LNCaP clone FGC (cell line): ENCODE results near the gene VPS50.
"Not testable (repeated sequence)": the region's sequence is repeated elsewhere in the genome, so short reads cannot be mapped to it uniquely, and the experiment has no call there.

Experiments
- DNase-seq: peaks from one replicate; pipeline ENCODE4 v3.0.0-alpha.2; 2011; ENCODE audit warnings: low read depth
- H3K4me3 ChIP-seq: 2 replicates; pipeline ENCODE4 v1.5.1; 2011; ENCODE audit warnings: mild to moderate bottlenecking, low read depth, low read length, control low read depth
- TF ChIP-seq, protein P1 (sequence below): IDR thresholded peaks from 2 replicates; pipeline ENCODE4 v1.5.1; 2012; ENCODE audit warnings: mild to moderate bottlenecking; ENCODE audit not compliant: control insufficient read depth, insufficient read depth; ENCODE audit errors: extremely low read depth

The VPS50 gene

DNA sequence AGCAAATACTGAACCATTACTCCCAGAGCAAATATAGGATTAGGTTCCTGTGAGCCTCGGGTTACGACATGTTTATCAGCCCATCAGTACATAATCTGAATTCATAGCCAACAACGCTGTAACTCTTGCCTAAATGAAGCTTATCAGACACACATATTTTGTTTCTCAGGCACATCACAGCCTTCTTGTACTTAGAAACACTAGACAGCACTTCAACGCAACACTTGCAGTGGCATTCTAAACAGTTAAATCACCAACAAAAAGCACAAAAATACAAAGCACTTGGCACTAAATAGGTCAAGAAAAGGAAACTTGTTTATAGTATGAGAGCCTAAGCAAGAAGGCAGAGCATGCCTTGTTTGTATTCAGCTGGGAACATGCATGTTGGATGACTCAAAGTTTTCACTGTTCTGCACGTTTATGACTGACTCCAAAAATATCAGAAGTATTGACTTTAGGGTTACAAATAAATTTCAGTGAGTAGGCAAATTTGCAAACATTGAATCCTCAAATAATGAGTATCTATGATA, 75.0 kb downstream of the VPS50 start:
- TF ChIP-seq, protein P1, sequence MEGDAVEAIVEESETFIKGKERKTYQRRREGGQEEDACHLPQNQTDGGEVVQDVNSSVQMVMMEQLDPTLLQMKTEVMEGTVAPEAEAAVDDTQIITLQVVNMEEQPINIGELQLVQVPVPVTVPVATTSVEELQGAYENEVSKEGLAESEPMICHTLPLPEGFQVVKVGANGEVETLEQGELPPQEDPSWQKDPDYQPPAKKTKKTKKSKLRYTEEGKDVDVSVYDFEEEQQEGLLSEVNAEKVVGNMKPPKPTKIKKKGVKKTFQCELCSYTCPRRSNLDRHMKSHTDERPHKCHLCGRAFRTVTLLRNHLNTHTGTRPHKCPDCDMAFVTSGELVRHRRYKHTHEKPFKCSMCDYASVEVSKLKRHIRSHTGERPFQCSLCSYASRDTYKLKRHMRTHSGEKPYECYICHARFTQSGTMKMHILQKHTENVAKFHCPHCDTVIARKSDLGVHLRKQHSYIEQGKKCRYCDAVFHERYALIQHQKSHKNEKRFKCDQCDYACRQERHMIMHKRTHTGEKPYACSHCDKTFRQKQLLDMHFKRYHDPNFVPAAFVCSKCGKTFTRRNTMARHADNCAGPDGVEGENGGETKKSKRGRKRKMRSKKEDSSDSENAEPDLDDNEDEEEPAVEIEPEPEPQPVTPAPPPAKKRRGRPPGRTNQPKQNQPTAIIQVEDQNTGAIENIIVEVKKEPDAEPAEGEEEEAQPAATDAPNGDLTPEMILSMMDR = no peak
- DNase-seq = peak; percentile 73
- no peak overlapping the region for H3K4me3 ChIP-seq

DNA sequence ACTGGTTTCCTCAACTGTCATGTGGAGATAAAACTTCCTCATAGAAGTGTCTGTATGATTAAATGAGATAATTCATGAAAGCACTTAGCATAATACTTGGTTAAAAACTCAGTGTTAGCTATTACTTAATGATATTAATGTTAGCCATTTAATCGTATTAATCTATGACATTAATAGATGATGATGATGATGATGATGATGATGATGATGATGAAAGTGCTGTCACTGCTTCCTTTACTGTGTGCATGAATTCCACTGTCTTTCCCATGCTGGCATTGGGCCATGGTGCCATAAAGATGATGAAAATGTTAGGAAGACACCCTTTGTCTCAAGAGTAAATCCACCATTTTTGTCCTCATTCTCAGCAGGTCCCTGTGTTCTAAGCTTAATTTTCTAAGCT, 75.8 kb downstream of the VPS50 start:
- no peak for DNase-seq
- no peak overlapping the region for H3K4me3 ChIP-seq
- TF ChIP-seq, protein P1 = no peak

DNA sequence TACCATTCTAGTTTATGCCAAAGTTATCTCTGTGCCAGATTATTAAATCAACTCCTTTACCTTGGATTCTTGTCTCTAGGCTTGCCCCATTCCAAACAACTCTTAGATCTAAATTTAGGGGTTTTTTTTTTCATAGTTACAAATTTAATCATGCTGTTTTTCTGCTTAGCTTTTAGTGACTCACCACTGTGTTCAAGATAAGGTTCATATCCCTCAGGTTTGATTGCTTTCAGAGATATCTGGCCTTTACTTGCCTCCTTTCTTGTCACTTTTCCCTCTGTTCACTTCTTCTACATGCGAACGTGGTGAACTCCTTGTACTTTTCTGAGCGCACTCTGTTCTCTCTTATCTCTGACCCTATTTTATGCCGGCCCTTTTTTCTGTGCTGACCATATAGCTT, 78.2 kb downstream of the VPS50 start:
- TF ChIP-seq, protein P1 = no peak
- H3K4me3 ChIP-seq = no peak overlapping the region
- no peak for DNase-seq

DNA sequence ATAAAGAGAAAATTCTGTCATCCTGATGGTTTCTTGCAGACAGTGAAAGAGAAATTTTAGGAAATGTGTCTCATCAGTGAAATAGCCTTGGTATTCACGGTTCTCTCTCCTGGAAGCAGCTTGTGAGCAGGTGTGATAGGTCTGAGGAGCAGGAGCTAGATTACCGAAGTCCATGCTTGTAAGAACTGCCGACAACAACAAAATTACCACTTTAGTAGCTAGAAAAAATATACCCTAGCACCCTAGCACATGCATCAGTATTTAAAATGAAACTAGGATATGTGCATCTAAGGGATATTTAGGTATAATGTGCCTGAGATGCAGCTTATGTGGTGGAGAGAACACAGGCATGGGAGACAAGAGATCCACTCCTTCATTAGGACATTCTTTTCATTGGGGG, 82.3 kb downstream of the VPS50 start:
- TF ChIP-seq, protein P1 = no peak
- no peak for DNase-seq
- H3K4me3 ChIP-seq = no peak overlapping the region

DNA sequence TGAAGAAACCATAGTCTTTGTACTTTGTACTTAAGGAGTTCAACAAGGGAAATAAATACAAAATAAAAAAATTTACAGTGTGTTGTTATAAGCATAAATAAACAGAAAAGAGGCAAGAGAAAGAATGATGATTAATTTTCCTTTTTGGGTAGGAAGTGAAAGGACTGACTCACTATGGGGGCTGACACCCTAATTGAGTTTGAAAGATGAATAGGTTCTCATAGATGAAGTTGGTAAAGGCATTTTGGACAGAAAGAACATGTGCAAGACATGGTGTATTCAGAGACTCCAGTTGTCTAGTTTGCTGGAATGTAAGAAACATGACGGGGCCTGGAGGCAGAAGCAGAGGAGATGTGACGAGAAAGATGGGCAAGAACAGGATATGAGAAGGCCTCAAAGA, 83.7 kb downstream of the VPS50 start:
- TF ChIP-seq, protein P1 = no peak
- H3K4me3 ChIP-seq = no peak overlapping the region
- DNase-seq = no peak

DNA sequence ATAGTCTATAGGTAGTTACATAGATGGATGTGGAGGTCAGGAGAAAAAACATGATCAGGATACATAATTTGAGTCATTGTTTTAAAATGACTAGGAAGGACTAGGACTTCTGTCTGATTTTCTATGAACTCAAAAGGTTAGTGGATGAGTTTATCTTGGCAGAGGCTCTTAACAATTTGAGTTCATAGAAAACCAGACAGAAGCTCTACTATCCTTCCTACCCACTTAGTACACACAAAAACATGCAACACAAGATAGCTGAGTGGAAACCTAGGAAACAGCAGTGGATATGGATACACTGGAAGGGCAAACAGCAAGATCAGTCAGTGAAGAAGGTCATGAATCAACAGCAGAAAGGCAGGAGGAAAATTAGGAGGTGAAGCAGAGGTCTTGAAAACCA, 84.6 kb downstream of the VPS50 start:
- TF ChIP-seq, protein P1 = no peak
- H3K4me3 ChIP-seq = no peak overlapping the region
- DNase-seq = no peak

DNA sequence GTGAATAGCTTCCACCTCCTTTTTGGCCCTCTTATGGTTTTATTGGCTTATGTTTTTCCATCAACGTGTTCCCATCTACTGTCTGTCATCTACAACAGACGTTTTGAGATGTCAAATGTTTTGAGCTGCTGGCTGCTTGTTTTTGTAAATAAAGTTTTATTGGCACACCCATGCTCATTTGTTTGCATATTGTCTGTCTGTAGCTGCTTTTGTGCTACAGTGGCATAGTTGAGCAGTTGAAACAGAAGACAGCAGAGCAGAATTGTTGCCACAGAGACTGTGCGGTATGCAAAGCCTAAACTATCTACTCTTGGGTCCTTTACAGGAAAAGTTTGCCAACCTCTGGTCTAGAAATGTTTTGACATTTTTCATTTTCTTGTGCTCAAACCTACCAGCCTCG, 88.7 kb downstream of the VPS50 start:
- TF ChIP-seq, protein P1 = no peak
- no peak overlapping the region for H3K4me3 ChIP-seq
- DNase-seq = no peak

DNA sequence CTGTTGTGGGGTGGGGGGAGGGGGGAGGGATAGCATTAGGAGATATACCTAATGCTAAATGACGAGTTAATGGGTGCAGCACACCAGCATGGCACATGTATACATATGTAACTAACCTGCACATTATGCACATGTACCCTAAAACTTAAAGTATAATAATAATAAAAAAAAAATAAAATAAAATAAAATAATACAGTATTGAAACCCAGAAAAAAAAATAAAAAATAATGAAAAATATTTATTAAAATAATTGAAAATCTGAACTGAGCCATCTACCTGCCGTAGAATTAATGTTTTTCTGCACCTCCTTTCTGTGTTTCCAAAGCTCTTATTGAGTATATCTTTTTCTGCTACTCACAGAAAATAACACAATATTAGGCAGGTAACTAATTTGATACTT, 94.1 kb downstream of the VPS50 start:
- DNase-seq, H3K4me3 ChIP-seq: not testable (repeated sequence)
